GM18861 (cell line): ENCODE data around the gene EXOSC5.

Source experiments
- ATAC-seq: cut with Tn5 transposase; IDR thresholded peaks from one replicate; pipeline ENCODE4 v1.9.1; 2021; ENCODE audit not compliant: unreplicated experiment

EXOSC5 gene

DNA sequence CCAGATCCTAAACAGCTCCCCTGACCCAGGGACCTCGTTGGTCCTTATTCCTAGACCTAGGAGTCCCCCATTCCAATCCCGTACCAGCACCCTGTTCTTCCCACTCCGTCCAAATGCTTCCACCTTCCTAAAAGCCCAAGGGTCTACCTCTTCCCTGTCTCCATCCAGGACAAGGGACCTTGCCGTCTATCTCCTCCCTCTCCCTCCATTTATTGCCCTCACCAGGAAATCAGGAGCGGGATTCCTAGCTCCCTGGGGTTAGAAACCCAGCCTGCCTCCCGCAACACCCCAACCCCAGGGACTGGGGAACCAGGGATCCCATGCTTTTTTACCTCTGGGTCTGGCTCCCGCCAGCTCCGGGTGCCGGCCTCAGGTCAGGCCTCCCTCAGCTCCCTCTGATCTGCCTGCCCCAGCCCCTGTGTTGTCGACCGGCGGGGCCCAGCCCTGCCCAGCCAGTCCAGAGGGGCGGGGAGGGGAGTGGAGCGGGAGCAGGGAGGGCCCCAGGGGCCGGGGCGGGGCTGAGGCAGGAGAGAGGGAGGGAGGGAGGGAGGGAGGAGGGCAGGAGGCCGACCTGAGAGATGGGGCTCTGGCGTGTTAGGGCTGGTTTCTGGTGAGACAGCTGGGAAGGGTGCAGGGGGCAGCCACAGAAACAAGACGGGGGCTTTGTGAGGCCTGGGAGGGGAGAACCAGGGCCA, 29.9 kb upstream of the EXOSC5 start, which contains the start of gene B3GNT8:
B3GNT8 (minus strand) TSS at position 423 of the 695 bp plus-strand sequence. CDS start 596 bp downstream, outside the sequence.
- ATAC-seq: no peak

- no peak for ATAC-seq
Measured at GRCh38 chr19:41426116-41426841, 29.1 kb upstream of the EXOSC5 start.

GRCh38 chr19:41425174-41426115, 28.3 kb upstream of the EXOSC5 start:
- no peak for ATAC-seq

DNA sequence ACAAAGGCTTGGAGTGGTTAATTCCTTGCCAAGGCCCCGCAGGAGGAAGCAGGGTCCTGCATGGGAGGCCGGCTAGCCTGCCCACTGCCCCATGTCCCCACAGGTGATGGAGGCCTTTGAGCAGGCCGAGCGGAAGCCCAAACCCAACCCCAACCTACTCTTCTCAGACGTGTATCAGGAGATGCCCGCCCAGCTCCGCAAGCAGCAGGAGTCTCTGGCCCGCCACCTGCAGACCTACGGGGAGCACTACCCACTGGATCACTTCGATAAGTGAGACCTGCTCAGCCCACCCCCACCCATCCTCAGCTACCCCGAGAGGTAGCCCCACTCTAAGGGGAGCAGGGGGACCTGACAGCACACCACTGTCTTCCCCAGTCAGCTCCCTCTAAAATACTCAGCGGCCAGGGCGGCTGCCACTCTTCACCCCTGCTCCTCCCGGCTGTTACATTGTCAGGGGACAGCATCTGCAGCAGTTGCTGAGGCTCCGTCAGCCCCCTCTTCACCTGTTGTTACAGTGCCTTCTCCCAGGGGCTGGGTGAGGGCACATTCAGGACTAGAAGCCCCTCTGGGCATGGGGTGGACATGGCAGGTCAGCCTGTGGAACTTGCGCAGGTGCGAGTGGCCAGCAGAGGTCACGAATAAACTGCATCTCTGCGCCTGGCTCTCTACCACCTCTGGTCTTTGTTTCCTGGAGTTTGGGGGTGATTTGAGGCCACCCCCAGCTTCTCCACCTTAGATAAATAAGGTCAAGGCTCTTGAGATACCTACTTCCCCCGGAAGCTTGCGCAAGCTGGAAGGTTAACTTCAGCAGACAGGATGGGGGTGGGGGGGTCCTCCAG, 27.4 kb upstream of the EXOSC5 start:
- ATAC-seq: no peak

DNA sequence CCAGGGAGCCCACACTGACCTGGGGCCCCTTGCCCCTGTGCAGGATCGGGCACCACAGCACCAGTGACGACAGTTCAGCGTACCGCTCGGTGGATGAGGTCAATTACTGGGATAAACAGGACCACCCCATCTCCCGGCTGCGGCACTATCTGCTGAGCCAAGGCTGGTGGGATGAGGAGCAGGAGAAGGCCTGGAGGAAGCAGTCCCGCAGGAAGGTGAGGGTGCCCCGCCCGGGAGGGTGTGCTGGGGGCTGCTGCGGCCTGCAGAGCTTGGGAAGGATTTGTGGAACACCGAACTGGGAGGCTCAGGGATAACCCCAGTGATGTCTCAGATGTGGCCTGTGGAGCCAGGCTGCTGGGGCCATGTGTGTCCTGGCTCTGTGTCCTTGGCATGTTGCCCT, 25.8 kb upstream of the EXOSC5 start:
- ATAC-seq: no peak

- no peak for ATAC-seq
Measured at GRCh38 chr19:41422456-41422855, 25.3 kb upstream of the EXOSC5 start.

- ATAC-seq: no peak
Measured at GRCh38 chr19:41421973-41422372, 24.8 kb upstream of the EXOSC5 start.

- no peak for ATAC-seq
Measured at GRCh38 chr19:41421314-41421713, 24.2 kb upstream of the EXOSC5 start.

DNA sequence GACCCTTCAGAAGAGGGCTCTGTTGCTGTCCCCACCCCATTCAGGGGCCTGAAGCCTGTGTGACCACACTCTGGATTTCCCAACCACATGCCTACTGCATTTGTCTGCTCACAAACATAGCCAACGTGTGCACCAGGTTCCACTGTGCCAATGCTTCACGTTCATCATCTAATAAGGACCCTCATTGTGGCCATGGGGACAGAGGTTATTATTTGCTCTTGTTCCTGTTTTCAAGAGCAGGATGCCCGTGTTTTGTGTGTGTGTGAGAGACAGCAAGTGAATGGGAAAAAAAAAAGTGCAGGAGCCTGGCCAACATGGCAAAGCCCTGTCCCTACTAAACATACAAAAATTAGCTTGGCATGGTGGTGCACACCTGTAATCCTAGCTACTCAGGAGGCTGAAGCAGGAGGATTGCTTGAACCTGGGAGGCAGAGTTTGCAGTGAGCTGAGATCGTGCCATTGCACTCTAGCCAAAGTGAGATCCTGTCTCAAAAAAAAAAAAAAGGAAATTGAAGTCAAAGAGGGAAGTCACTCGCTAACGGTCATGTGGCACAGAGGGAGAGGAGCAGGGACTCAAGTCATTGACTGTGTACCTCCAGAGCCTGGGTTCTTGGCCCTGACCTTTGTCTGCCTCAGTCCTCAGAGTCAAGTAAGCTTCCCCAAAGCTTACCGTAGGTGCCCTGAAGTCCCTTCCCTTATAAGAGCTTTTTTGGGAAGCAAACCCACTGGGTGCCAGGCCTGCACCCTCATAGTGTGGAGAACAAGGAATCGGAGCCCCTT, 23.1 kb upstream of the EXOSC5 start:
- no peak for ATAC-seq

GRCh38 chr19:41416194-41416674, 19.1 kb upstream of the EXOSC5 start:
- no peak for ATAC-seq

DNA sequence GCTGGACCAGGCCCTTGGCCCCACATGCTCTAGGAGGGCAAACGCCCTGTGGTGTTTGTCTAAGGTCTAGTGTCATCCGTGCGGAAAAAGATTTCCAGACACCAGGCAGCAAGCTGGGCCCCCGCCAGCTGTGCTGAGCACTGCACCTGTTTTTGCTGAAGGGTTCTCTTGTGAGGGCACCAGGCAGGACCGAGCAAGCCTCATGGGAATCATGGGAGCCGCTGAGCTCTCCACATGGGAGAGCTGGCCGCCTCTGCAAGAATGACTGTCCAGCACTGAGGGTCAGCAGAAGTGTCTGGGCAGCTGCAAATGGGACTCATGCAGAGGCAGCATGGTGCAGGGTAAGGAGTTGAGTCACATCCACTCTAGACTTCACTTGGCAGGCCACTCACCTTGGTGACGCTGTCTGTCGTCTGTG, 18.0 kb upstream of the EXOSC5 start:
- no peak for ATAC-seq

- no peak for ATAC-seq
Measured at GRCh38 chr19:41414461-41414860, 17.3 kb upstream of the EXOSC5 start.

DNA sequence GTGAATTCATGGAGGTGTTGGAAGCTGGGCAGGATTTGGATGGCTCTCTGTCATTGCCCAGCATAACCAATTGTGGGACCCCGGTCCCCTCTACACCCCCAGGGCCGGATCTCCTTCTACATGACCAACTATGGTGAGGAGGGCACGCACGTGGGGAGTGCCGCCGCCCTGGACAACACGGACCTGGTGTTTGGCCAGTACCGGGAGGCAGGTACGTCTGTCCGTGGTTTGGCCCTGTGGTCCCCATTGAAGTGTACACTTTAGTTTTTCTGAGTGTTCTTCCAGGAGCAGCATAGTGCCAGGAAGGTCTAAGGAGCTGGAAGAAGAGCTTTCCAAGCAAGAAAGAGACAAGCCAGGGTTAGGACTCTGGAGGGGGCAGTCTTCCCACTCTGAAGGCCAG, 16.8 kb upstream of the EXOSC5 start:
- no peak for ATAC-seq

GRCh38 chr19:41412953-41413352, 15.8 kb upstream of the EXOSC5 start:
- no peak for ATAC-seq

- no peak for ATAC-seq
Measured at GRCh38 chr19:41411968-41412265, 14.8 kb upstream of the EXOSC5 start.

- ATAC-seq: no peak
Measured at GRCh38 chr19:41411100-41411967, 14.2 kb upstream of the EXOSC5 start.

- no peak for ATAC-seq
Measured at GRCh38 chr19:41410336-41411054, 13.3 kb upstream of the EXOSC5 start.

DNA sequence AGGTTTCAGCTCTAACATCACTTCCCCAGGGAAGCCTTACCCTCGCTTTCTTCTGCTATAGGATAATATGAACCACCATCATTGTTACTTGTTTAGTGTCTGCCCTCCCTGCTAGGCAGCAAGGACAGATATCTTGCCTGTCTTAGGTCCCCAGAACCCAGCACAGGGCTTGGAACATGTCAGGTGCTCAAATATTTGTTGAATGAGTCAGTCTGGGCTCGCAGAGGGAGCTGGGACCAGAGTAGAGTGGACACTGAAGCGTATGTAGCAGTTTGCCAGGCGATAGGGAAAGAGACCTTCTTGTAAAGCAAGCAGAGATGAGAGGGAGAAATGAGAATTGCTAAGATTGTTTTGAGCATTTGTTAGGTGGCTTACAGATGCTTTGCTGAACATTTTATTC, 12.1 kb upstream of the EXOSC5 start:
- no peak for ATAC-seq
